HepG2 (cell line): Measurements from ENCODE around the gene TATDN3. TPM values are rescaled to one million over a fixed set of nuclear protein-coding genes. Genes with fewer than 3 reads are reported as not detected.

Experiments
- ATAC-seq: fragments of 200-7000 bp; cut with Tn5 transposase; 3 replicates; pipeline ENCODE4 v1.9.1; 2020; ENCODE audit warnings: mild to moderate bottlenecking, moderate library complexity
- BruUV-seq: library from RNA; stranded (reverse); fragments of 400-500 nt; replicated peaks from 2 replicates; lab custom pipeline; 2021; lab: Mats Ljungman, UMichigan
- CTCF ChIA-PET: fragments of 300-600 bp; formaldehyde crosslinking; extraction: SDS; loops from one replicate; lab custom pipeline; 2021; ENCODE audit warnings: low total read pairs, inconsistent platforms, low intra/inter-chr PET ratio; lab: Yijun Ruan, JAX
- POLR2A ChIA-PET: fragments of 350-600 bp; sonication (Branson Sonifier 250); formaldehyde crosslinking; loops from one replicate; lab custom pipeline; 2020; ENCODE audit warnings: antibody characterized with exemption, inconsistent platforms; lab: Yijun Ruan, JAX
- DNase-seq: peaks from one replicate; pipeline ENCODE4 v3.0.0-alpha.2; 2015; ENCODE audit warnings: low spot score
- FAIRE-seq: peaks from 3 replicates; lab custom pipeline; 2011; peaks lifted over from hg19 to GRCh38; lab: Jason Lieb, UNC
- H2AFZ ChIP-seq: one replicate; pipeline ENCODE4 v1.6.1; 2011; ENCODE audit warnings: low read length, inconsistent platforms
- H3K27ac ChIP-seq: fragments of 300-600 bp; 3 replicates; pipeline ENCODE4 v1.8.0; 2011; ENCODE audit warnings: mixed run types, mild to moderate bottlenecking, mixed read lengths, low read length, inconsistent platforms; ENCODE audit not compliant: insufficient read depth; ENCODE audit errors: extremely low read length
- H3K27me3 ChIP-seq, 2 experiments: fragments of 200-600 bp in 1 of 2; 2 replicates in 1 of 2; 3 replicates in 1 of 2; pipeline versions ENCODE4 v1.6.0 to v1.8.0; 2011; ENCODE audit warnings: low read length in 2 of 2, mild to moderate bottlenecking in 2 of 2, moderate library complexity in 2 of 2, inconsistent platforms in 1 of 2; ENCODE audit not compliant: insufficient read depth in 2 of 2, control insufficient read depth in 1 of 2
- H3K36me3 ChIP-seq, 2 experiments: fragments of 200-600 bp in 1 of 2; replicated peaks in 1 of 2; 2 replicates in 1 of 2; 3 replicates in 1 of 2; pipeline versions ENCODE4 v1.5.1 to v1.8.0; 2011; ENCODE audit warnings: low read length in 2 of 2, inconsistent platforms in 1 of 2; ENCODE audit not compliant: insufficient read depth in 2 of 2, control insufficient read depth in 1 of 2
- H3K4me1 ChIP-seq: 2 replicates; pipeline ENCODE4 v1.5.1; 2012; ENCODE audit warnings: low read length, inconsistent platforms; ENCODE audit not compliant: insufficient read depth
- H3K4me2 ChIP-seq: 2 replicates; pipeline ENCODE4 v1.6.0; 2011; ENCODE audit warnings: low read depth, low read length, inconsistent platforms
- H3K4me3 ChIP-seq, 3 experiments: fragments of 200-600 bp in 1 of 3; sonication (generic), shearing (Covaris generic) in 1 of 3; replicated peaks in 1 of 3; 2 replicates each; pipeline ENCODE4 v1.5.1; 2011 to 2016; ENCODE audit warnings: low read length in 3 of 3, inconsistent platforms in 2 of 3, low read depth in 2 of 3, mild to moderate bottlenecking in 2 of 3, control low read depth in 1 of 3, mixed read lengths in 1 of 3; ENCODE audit not compliant: insufficient read depth in 1 of 3
- H3K79me2 ChIP-seq: one replicate; pipeline ENCODE4 v1.6.1; 2011; ENCODE audit warnings: low read length, inconsistent platforms; ENCODE audit not compliant: insufficient read depth
- H3K9ac ChIP-seq: 2 replicates; pipeline ENCODE4 v1.6.0; 2011; ENCODE audit warnings: mild to moderate bottlenecking, low read depth, low read length, inconsistent platforms; ENCODE audit not compliant: insufficient read depth
- H3K9me3 ChIP-seq: 2 replicates; pipeline ENCODE4 v1.5.1; 2012; ENCODE audit warnings: mild to moderate bottlenecking, low read length
- H4K20me1 ChIP-seq: 2 replicates; pipeline ENCODE4 v1.6.0; 2011; ENCODE audit warnings: inconsistent platforms, mild to moderate bottlenecking, low read length, moderate library complexity; ENCODE audit not compliant: insufficient read depth
- STAG1 ChIP-seq: sonication (generic); formaldehyde crosslinking; IDR thresholded peaks from 2 replicates; pipeline ENCODE4 v1.4.0; 2020; ENCODE audit warnings: missing genetic modification reagents
- ZNF841 ChIP-seq: sonication (generic); formaldehyde crosslinking; IDR thresholded peaks from 2 replicates; pipeline ENCODE4 v1.8.1; 2023; ENCODE audit warnings: missing genetic modification reagents, borderline replicate concordance
- WGBS: methylation state at CpG from one replicate; pipeline ENCODE4 v1.1.6; 2017; ENCODE audit warnings: low lambda C conversion rate; 5-methylcytosine and 5-hydroxymethylcytosine counted together
- in situ Hi-C: cut with HindIII; loops from 2 replicates; pipeline ENCODE4 v1.10.0; 2017; ENCODE audit warnings: low pct_unique_long_range_greater_than_20kb; ENCODE audit not compliant: extremely low pct_ligation_motif_present
- intact Hi-C: fragments of 100-400 bp; cut with micrococcal nuclease; formaldehyde crosslinking; loops from one replicate; pipeline ENCODE4 v1.10.0; 2022; ENCODE audit not compliant: unreplicated experiment
- polyA plus RNA-seq, 8 experiments: library from polyadenylated mRNA; depleted of rRNA in 3 of 8; stranded (reverse) in 7 of 8; unstranded in 1 of 8; fragments of >200 nt; fragmentation: Illumina TruSeq in 4 of 8; extraction: Trizol in 4 of 8; gene quantifications; 2 replicates each; pipeline versions ENCODE4 v1.2.1 to v1.2.3, GENCODE V29; 2011 to 2016; ENCODE audit warnings: low read depth in 4 of 8, missing spikeins in 1 of 8, mixed read lengths in 1 of 8; ENCODE audit not compliant: insufficient read depth in 1 of 8
- total RNA-seq, 5 experiments: library from RNA; depleted of rRNA; stranded (reverse); fragments of >200 nt; fragmentation: Illumina TruSeq; extraction: Trizol; gene quantifications; 2 replicates each; pipeline ENCODE4 v1.2.3, GENCODE V29; 2016; ENCODE audit warnings: low read depth in 1 of 5
- TF ChIP-seq, protein P1 (sequence below): sonication (generic); formaldehyde crosslinking; IDR thresholded peaks from 2 replicates; pipeline ENCODE4 v1.5.0; 2020; ENCODE audit warnings: mild to moderate bottlenecking, missing genetic modification reagents, moderate library complexity
- TF ChIP-seq, protein P2 (sequence below): sonication (generic); formaldehyde crosslinking; conservative IDR thresholded peaks from 2 replicates; pipeline ENCODE4 v1.8.0; 2022; ENCODE audit warnings: missing genetic modification reagents
- TF ChIP-seq, protein P3 (sequence below): sonication (generic); formaldehyde crosslinking; IDR thresholded peaks from 2 replicates; pipeline ENCODE4 v1.5.1; 2020; ENCODE audit warnings: mild to moderate bottlenecking, missing genetic modification reagents, moderate library complexity

The TATDN3 gene
- total and polyA plus RNA-seq, 2 of the 13 experiments (the other 11 are each of a cell fraction or from before 2014, with no cell fraction given): 7.3 to 8.6 TPM

DNA sequence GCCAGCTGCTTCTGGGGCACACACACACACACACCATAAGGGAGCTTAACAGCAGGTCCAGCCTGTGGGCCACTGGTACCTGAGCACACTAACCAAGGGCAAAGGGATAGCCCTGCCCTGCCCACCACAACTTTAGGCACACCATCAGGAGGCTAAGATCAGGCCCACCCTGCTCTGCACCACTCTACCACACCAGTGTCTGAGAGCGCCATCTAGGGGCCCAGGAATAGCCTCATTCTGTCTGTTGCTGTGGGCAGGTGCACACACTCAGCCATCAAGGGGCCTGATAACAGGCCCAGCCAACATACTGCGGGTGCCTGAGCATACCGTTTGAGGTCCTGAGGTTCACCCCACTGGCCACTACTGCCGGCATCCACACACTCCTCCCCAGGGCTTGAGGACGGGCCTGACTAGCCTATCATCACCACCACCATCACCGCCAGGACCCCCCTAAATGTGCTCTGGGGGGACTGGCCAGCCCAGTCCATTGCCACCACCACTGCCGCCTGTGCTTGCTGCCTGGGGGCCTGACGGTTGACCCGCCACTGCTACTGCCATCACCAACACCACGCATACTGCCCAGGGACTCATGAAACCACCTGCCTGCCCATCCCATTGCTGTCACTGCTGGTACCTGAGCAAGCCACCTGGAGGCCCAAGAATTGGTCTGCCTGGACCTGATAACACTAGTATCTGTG lies 31.4 kb upstream of the TATDN3 start:
- Histone ChIP-seq H3K9me3 (no peaks in the 10 kb centered on the region), H3K4me1 (0 out of 2 replicates have a peak, but pooled peaks cover 6% of the 10 kb centered on the region), H3K36me3 (peaks cover 7 to 21% of the 10 kb centered on the region in 2 experiments), H4K20me1 (peaks cover 6% of the 10 kb centered on the region; the same call in 1 of the 2 replicates), H3K4me3 (no peak overlapping the region), H3K4me2 (no peak overlapping the region), H3K79me2 (peaks cover 43% of the 10 kb centered on the region), H2AFZ (no peak overlapping the region), H3K9ac (no peak overlapping the region), H3K27ac (no peak overlapping the region), H3K27me3 (no peaks in the 10 kb centered on the region)
- WGBS: 100% methylated on average over 1 of the region's 10 CpGs
- ATAC-seq (peak; percentile 96), DNase-seq (peak; percentile 22), FAIRE-seq (no peak)
- no TSS peak for BruUV-seq
- POLR2A ChIA-PET: no interaction called here
- CTCF ChIA-PET: interaction anchor here (1.2 kb wide), 1 partner anchor 95 kb away, joined by 4 read pairs; no protein-coding TSS in a partner anchor
- TF ChIP-seq, protein P1, sequence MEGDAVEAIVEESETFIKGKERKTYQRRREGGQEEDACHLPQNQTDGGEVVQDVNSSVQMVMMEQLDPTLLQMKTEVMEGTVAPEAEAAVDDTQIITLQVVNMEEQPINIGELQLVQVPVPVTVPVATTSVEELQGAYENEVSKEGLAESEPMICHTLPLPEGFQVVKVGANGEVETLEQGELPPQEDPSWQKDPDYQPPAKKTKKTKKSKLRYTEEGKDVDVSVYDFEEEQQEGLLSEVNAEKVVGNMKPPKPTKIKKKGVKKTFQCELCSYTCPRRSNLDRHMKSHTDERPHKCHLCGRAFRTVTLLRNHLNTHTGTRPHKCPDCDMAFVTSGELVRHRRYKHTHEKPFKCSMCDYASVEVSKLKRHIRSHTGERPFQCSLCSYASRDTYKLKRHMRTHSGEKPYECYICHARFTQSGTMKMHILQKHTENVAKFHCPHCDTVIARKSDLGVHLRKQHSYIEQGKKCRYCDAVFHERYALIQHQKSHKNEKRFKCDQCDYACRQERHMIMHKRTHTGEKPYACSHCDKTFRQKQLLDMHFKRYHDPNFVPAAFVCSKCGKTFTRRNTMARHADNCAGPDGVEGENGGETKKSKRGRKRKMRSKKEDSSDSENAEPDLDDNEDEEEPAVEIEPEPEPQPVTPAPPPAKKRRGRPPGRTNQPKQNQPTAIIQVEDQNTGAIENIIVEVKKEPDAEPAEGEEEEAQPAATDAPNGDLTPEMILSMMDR (CRISPR knock-in tag): peak; percentile 70
- TF ChIP-seq ZNF841 (CRISPR knock-in tag) (no peak), STAG1 (CRISPR knock-in tag) (peak; percentile 53)
- TF ChIP-seq, protein P2, sequence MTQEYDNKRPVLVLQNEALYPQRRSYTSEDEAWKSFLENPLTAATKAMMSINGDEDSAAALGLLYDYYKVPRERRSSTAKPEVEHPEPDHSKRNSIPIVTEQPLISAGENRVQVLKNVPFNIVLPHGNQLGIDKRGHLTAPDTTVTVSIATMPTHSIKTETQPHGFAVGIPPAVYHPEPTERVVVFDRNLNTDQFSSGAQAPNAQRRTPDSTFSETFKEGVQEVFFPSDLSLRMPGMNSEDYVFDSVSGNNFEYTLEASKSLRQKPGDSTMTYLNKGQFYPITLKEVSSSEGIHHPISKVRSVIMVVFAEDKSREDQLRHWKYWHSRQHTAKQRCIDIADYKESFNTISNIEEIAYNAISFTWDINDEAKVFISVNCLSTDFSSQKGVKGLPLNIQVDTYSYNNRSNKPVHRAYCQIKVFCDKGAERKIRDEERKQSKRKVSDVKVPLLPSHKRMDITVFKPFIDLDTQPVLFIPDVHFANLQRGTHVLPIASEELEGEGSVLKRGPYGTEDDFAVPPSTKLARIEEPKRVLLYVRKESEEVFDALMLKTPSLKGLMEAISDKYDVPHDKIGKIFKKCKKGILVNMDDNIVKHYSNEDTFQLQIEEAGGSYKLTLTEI (CRISPR knock-in tag): no peak
- TF ChIP-seq, protein P3, sequence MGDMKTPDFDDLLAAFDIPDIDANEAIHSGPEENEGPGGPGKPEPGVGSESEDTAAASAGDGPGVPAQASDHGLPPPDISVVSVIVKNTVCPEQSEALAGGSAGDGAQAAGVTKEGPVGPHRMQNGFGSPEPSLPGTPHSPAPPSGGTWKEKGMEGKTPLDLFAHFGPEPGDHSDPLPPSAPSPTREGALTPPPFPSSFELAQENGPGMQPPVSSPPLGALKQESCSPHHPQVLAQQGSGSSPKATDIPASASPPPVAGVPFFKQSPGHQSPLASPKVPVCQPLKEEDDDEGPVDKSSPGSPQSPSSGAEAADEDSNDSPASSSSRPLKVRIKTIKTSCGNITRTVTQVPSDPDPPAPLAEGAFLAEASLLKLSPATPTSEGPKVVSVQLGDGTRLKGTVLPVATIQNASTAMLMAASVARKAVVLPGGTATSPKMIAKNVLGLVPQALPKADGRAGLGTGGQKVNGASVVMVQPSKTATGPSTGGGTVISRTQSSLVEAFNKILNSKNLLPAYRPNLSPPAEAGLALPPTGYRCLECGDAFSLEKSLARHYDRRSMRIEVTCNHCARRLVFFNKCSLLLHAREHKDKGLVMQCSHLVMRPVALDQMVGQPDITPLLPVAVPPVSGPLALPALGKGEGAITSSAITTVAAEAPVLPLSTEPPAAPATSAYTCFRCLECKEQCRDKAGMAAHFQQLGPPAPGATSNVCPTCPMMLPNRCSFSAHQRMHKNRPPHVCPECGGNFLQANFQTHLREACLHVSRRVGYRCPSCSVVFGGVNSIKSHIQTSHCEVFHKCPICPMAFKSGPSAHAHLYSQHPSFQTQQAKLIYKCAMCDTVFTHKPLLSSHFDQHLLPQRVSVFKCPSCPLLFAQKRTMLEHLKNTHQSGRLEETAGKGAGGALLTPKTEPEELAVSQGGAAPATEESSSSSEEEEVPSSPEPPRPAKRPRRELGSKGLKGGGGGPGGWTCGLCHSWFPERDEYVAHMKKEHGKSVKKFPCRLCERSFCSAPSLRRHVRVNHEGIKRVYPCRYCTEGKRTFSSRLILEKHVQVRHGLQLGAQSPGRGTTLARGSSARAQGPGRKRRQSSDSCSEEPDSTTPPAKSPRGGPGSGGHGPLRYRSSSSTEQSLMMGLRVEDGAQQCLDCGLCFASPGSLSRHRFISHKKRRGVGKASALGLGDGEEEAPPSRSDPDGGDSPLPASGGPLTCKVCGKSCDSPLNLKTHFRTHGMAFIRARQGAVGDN (CRISPR knock-in tag): peak; percentile 38; the same call in 1 of the 2 replicates
- intact Hi-C loops: no loop called here
- in situ Hi-C loops: no loop called here
